A673 (cell line): ENCODE data around the gene GRIK2.

ENCODE experiments used
- EZH2 ChIP-seq: fragments of 200-600 bp; sonication (generic); IDR thresholded peaks from 2 replicates; pipeline ENCODE4 v1.6.1; 2017; ENCODE audit warnings: borderline replicate concordance, low read depth, mild to moderate bottlenecking, mixed read lengths, antibody characterized with exemption, low read length; ENCODE audit not compliant: poor library complexity, severe bottlenecking
- TF ChIP-seq, protein P1 (sequence below): fragments of 300-800, 200-600 bp; sonication (generic); conservative IDR thresholded peaks from 2 replicates; pipeline ENCODE4 v1.5.1; 2017; ENCODE audit warnings: low read depth, mild to moderate bottlenecking, antibody characterized with exemption, low read length, moderate library complexity, mixed read lengths

DNA sequence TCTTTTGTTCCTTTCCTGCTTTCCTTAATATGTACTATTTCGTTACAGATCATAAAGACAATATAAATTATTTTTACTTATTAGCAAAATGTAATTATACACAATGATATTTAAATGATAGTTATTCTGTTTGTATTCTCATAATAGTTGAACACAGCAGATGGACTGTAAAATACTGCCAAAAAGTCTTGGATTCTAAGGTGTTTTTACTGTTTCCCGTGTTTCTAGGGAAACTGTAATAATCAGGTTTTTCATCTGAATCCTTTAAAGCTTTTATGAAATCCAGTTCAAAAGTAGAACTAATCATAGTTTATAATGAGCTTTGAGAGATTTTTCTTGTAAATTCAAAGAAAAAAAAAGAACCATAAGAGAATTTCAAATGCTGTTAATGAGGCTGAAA is 148.4 kb downstream of the GRIK2 start:
- TF ChIP-seq, protein P1, sequence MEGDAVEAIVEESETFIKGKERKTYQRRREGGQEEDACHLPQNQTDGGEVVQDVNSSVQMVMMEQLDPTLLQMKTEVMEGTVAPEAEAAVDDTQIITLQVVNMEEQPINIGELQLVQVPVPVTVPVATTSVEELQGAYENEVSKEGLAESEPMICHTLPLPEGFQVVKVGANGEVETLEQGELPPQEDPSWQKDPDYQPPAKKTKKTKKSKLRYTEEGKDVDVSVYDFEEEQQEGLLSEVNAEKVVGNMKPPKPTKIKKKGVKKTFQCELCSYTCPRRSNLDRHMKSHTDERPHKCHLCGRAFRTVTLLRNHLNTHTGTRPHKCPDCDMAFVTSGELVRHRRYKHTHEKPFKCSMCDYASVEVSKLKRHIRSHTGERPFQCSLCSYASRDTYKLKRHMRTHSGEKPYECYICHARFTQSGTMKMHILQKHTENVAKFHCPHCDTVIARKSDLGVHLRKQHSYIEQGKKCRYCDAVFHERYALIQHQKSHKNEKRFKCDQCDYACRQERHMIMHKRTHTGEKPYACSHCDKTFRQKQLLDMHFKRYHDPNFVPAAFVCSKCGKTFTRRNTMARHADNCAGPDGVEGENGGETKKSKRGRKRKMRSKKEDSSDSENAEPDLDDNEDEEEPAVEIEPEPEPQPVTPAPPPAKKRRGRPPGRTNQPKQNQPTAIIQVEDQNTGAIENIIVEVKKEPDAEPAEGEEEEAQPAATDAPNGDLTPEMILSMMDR = no peak
- TF ChIP-seq EZH2 = no peak
